CD4-positive, alpha-beta T cell (primary cell): Measurements from ENCODE around the gene CDH4. TPM values are rescaled to one million over a fixed set of nuclear protein-coding genes. Genes with fewer than 3 reads are reported as not detected.

Source experiments
- ATAC-seq: fragments of 200-7000 bp; cut with Tn5 transposase; one replicate; pipeline ENCODE4 v1.10.0; 2022; ENCODE audit warnings: mild to moderate bottlenecking; ENCODE audit not compliant: poor library complexity
- CTCF ChIA-PET: fragments of 350-600 bp; sonication (Branson Sonifier 250); formaldehyde crosslinking; loops from one replicate; lab custom pipeline; 2021; ENCODE audit warnings: antibody characterized with exemption, inconsistent platforms; lab: Charles Lee
- POLR2A ChIA-PET: fragments of 350-600 bp; sonication (Branson Sonifier 250); formaldehyde crosslinking; loops from one replicate; lab custom pipeline; 2021; ENCODE audit warnings: antibody characterized with exemption, inconsistent platforms; lab: Charles Lee
- DNase-seq, 14 experiments: peaks; one replicate each; pipeline ENCODE4 v3.0.0-alpha.2; 2013 to 2020; ENCODE audit warnings: mixed read lengths in 2 of 14
- H3K27ac ChIP-seq, 2 donors: one replicate each; pipeline versions ENCODE4 v1.5.1 to v1.7.0; 2013; ENCODE audit warnings: low read length in 2 of 2, low read depth in 1 of 2, mild to moderate bottlenecking in 1 of 2
- H3K27me3 ChIP-seq, 2 experiments: 1 replicate in 1 of 2; 2 replicates in 1 of 2; pipeline versions ENCODE4 v1.6.1 to v1.7.0; 2013; ENCODE audit warnings: low read length in 2 of 2, control low read depth in 1 of 2, mild to moderate bottlenecking in 1 of 2, moderate library complexity in 1 of 2; ENCODE audit not compliant: insufficient read depth in 2 of 2, control insufficient read depth in 1 of 2
- H3K36me3 ChIP-seq: one replicate; pipeline ENCODE4 v1.6.1; 2013; ENCODE audit warnings: low read length, control low read depth; ENCODE audit not compliant: insufficient read depth
- H3K4me1 ChIP-seq: one replicate; pipeline ENCODE4 v1.6.1; 2013; ENCODE audit warnings: low read length, control low read depth; ENCODE audit not compliant: insufficient read depth
- H3K4me3 ChIP-seq: one replicate; pipeline ENCODE4 v1.5.1; 2013; ENCODE audit warnings: mild to moderate bottlenecking, low read length, moderate library complexity
- H3K9me3 ChIP-seq, 2 experiments: 1 replicate in 1 of 2; 2 replicates in 1 of 2; pipeline versions ENCODE4 v1.6.1 to v1.7.0; 2013; ENCODE audit warnings: low read length in 2 of 2, mild to moderate bottlenecking in 2 of 2, control low read depth in 1 of 2, moderate library complexity in 1 of 2; ENCODE audit not compliant: control insufficient read depth in 1 of 2, insufficient read depth in 1 of 2
- H3K27ac Mint-ChIP-seq: one replicate; pipeline ENCODE4 v1.8.0; 2020; ENCODE audit warnings: mixed read lengths
- H3K27me3 Mint-ChIP-seq: one replicate; pipeline ENCODE4 v1.8.0; 2021; ENCODE audit warnings: mixed read lengths
- H3K36me3 Mint-ChIP-seq: one replicate; pipeline ENCODE4 v1.8.0; 2021; ENCODE audit warnings: low read depth, mixed read lengths
- H3K4me1 Mint-ChIP-seq: one replicate; pipeline ENCODE4 v1.8.0; 2021; ENCODE audit warnings: low read depth, mixed read lengths
- H3K4me3 Mint-ChIP-seq: one replicate; pipeline ENCODE4 v1.8.0; 2020; ENCODE audit warnings: mild to moderate bottlenecking, mixed read lengths
- H3K9me3 Mint-ChIP-seq: one replicate; pipeline ENCODE4 v1.8.0; 2020; ENCODE audit warnings: mixed read lengths
- CTCF ChIP-seq: fragments of 200-600 bp; IDR thresholded peaks from one replicate; pipeline ENCODE4 v1.8.0; 2022; ENCODE audit warnings: antibody characterized with exemption, mild to moderate bottlenecking
- intact Hi-C, 2 experiments: fragments of 100-400 bp; cut with DNase I in 1 of 2; cut with micrococcal nuclease in 1 of 2; formaldehyde crosslinking; loops; one replicate each; pipeline versions ENCODE4 v1.15.1 to v1.9.0; 2023 to 2025; cut with DNase I, micrococcal nuclease
- total RNA-seq, 174 experiments: library from RNA in 2 of 174; stranded (reverse) in 2 of 174; gene quantifications; one replicate each; pipeline ENCODE4 v1.2.3 and lab custom pipeline; 2021 to 2026

CDH4 gene
- total RNA-seq, 2 experiments from 2014 or later = 0.11 TPM

- DNase-seq = no peak
- H3K36me3 ChIP-seq = no peaks in the 10 kb centered on the region
- intact Hi-C loops = no loop called here
- no peaks in the 10 kb centered on the region for H3K4me1 ChIP-seq
- no peaks in the 10 kb centered on the region for H3K27me3 Mint-ChIP-seq
- no peak overlapping the region for H3K27ac Mint-ChIP-seq
- TF ChIP-seq CTCF = no peak
- no peak overlapping the region for H3K4me3 ChIP-seq
- no peak overlapping the region for H3K27ac ChIP-seq
- ChIA-PET CTCF (no interaction called here), POLR2A (no interaction called here)
- H3K9me3 ChIP-seq = peaks cover 0 to 33% of the 10 kb centered on the region in 2 experiments
- no peaks in the 10 kb centered on the region for H3K9me3 Mint-ChIP-seq
- no peak for ATAC-seq
- no peaks in the 10 kb centered on the region for H3K36me3 Mint-ChIP-seq
- no peak overlapping the region for H3K4me3 Mint-ChIP-seq
- no peaks in the 10 kb centered on the region for H3K4me1 Mint-ChIP-seq
- no peaks in the 10 kb centered on the region for H3K27me3 ChIP-seq
Measured at GRCh38 chr20:61701401-61701800, 449.3 kb downstream of the CDH4 start.

GRCh38 chr20:61701802-61702201 is 449.7 kb downstream of the CDH4 start:
- Mint-ChIP-seq H3K4me1 (no peaks in the 10 kb centered on the region), H3K27ac (no peak overlapping the region), H3K27me3 (no peaks in the 10 kb centered on the region), H3K9me3 (no peaks in the 10 kb centered on the region), H3K4me3 (no peak overlapping the region), H3K36me3 (no peaks in the 10 kb centered on the region)
- Histone ChIP-seq H3K27me3 (no peaks in the 10 kb centered on the region), H3K4me3 (no peak overlapping the region), H3K36me3 (no peaks in the 10 kb centered on the region), H3K9me3 (peaks cover 0 to 36% of the 10 kb centered on the region in 2 experiments), H3K27ac (no peak overlapping the region), H3K4me1 (no peaks in the 10 kb centered on the region)
- DNase-seq (no peak), ATAC-seq (no peak)
- ChIA-PET POLR2A (no interaction called here), CTCF (no interaction called here)
- TF ChIP-seq CTCF = no peak
- intact Hi-C loops = no loop called here

- Histone ChIP-seq H3K36me3 (no peaks in the 10 kb centered on the region), H3K9me3 (peaks cover 0 to 36% of the 10 kb centered on the region in 2 experiments), H3K4me3 (no peak overlapping the region), H3K27me3 (no peaks in the 10 kb centered on the region), H3K4me1 (no peaks in the 10 kb centered on the region), H3K27ac (no peak overlapping the region)
- Mint-ChIP-seq H3K9me3 (no peaks in the 10 kb centered on the region), H3K4me1 (no peaks in the 10 kb centered on the region), H3K27me3 (no peaks in the 10 kb centered on the region), H3K36me3 (no peaks in the 10 kb centered on the region), H3K4me3 (no peak overlapping the region), H3K27ac (no peak overlapping the region)
- no peak for TF ChIP-seq CTCF
- ChIA-PET POLR2A (no interaction called here), CTCF (no interaction called here)
- intact Hi-C loops = no loop called here
- no peak for ATAC-seq
- DNase-seq = no peak
Measured at GRCh38 chr20:61702246-61702645, 450.2 kb downstream of the CDH4 start.
